Stimulated activated CD8-positive, alpha-beta memory T cell treated with anti-CD3 and anti-CD28 coated beads, Interleukin-2, amount 100 ng/mL, for 48 hours (primary cell): ENCODE data around the gene C2CD2.
A peak's percentile ranks its signal among the peaks of the same experiment; 100 is the strongest.

Experiments used
- DNase-seq, 2 donors: peaks; one replicate each; pipeline ENCODE4 v3.0.0-alpha.2; 2020; ENCODE audit warnings: low read depth in 2 of 2

Gene C2CD2

GRCh38 chr21:41913230-41913629 is 40.6 kb downstream of the C2CD2 start:
- no peak for DNase-seq

- DNase-seq, result no peak
Observed at GRCh38 chr21:41908829-41909228, 45.0 kb downstream of the C2CD2 start.

GRCh38 chr21:41907496-41908258 is 46.1 kb downstream of the C2CD2 start:
- DNase-seq, result no peak

- no peak for DNase-seq
Observed at GRCh38 chr21:41906770-41907169, 47.0 kb downstream of the C2CD2 start.

- no peak for DNase-seq
Observed at GRCh38 chr21:41903559-41904351, 50.1 kb downstream of the C2CD2 start.

- no peak for DNase-seq
Observed at GRCh38 chr21:41902946-41903345, 50.9 kb downstream of the C2CD2 start.

GRCh38 chr21:41901782-41902181 is 52.0 kb downstream of the C2CD2 start:
- DNase-seq, result no peak

- peak in 1 of 2 donors; percentile 32 for DNase-seq
Observed at GRCh38 chr21:41901099-41901498, 52.7 kb downstream of the C2CD2 start.

GRCh38 chr21:41900401-41900800 is 53.4 kb downstream of the C2CD2 start:
- DNase-seq, result no peak

GRCh38 chr21:41899426-41900202 is 54.2 kb downstream of the C2CD2 start:
- peak; percentile 60 to 63 for DNase-seq

GRCh38 chr21:41898998-41899397 is 54.8 kb downstream of the C2CD2 start:
- no peak for DNase-seq

- no peak for DNase-seq
Observed at GRCh38 chr21:41897700-41898099, 56.1 kb downstream of the C2CD2 start.

- DNase-seq, result no peak
Observed at GRCh38 chr21:41897047-41897669, 56.7 kb downstream of the C2CD2 start.

- DNase-seq, result peak in 1 of 2 donors; percentile 28
Observed at GRCh38 chr21:41895643-41896493, 58.0 kb downstream of the C2CD2 start.

GRCh38 chr21:41894922-41895557 is 58.8 kb downstream of the C2CD2 start:
- DNase-seq, result no peak

GRCh38 chr21:41894511-41894910 is 59.3 kb downstream of the C2CD2 start:
- no peak for DNase-seq

- no peak for DNase-seq
Observed at GRCh38 chr21:41892726-41893125, 61.1 kb downstream of the C2CD2 start.

- no peak for DNase-seq
Observed at GRCh38 chr21:41891132-41891531, 62.7 kb downstream of the C2CD2 start.

- DNase-seq, result no peak
Observed at GRCh38 chr21:41890355-41890754, 63.5 kb downstream of the C2CD2 start.

- DNase-seq, result no peak
Observed at GRCh38 chr21:41888749-41889376, 65.0 kb downstream of the C2CD2 start.
